Stimulated activated CD8-positive, alpha-beta memory T cell treated with anti-CD3 and anti-CD28 coated beads, Interleukin-12 subunit alpha, Interleukin-12 subunit beta, amount 100 ng/mL, for 24 hours (primary cell): ENCODE measurements around the gene VWDE.
"Not testable (repeated sequence)": the region's sequence is repeated elsewhere in the genome, so short reads cannot be mapped to it uniquely, and the experiment has no call there.

Experiments
- DNase-seq: peaks from one replicate; pipeline ENCODE4 v3.0.0-alpha.2; 2020; ENCODE audit errors: extremely low read depth

VWDE gene

DNA sequence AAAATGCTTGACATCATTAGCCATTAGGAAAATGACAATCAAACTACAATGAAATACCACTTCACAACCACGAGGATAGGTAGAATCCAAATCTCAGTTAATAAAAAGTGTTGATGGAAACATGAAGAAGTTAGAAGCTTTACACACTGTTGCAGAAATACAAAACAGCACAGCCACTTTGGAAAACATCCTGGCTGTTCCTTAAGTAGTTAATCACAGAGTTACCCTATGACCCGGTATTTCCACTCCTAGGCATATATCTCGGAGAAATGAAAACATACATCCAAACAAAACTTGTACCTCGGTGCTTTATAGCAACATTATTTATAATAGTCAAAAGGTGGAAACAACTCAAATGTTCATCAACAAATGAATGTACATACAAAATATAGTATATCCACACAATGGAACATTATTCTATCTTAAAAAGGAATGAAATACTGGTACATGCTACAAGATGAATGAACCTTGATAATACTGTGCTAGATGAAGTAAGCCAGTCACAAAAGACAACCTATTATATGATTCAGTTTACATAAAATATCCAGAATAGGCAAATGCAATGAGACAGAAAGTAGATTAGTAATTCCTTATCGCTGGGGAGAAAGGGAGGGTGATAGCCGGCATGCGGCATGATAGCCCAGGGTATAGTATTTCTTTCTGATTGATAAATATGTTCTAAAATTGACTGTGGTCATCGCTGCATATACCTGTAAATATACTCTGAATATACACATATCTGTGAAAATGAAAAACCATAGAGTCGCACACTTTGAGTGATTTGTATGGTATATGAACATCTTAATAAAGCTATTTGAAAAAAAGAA lies 1.9 kb downstream of the VWDE start:
- no peak for DNase-seq

DNA sequence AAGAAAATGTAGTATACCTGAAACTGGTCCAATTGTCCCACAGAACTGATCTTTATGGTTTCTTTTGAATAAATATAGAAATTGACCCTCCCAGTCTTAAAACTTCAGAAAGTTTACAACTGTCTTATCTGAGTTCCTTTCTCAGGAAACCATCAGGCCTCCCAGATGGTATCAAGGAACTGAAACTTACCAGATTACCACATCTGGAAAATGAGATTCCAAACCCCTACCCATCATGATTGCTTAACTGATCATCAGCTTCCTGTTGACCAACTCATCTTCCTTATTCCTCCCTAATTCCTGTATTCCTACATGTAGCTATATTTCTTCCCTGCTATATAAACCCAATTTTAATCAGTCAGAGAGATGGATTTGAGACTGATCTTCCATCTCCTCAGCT lies 5.5 kb downstream of the VWDE start:
- DNase-seq = no peak

DNA sequence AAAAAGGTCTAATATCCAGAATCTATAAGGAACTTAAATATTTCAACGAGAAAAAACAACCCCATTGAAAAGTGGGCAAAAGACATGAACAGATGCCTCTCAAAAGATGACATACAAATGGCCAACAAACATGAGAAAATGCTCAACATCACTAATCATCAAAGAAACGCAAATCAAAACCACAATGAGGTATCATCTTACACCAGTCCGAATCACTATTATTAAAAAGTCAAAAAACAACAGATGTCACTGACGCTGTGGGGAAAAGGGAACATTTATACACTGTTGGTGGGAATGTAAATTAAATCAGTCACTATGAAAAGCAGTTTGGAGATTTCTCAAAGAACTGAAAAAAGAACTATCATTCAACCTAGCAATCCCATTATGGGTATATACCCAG lies 6.0 kb downstream of the VWDE start:
- DNase-seq = no peak

DNA sequence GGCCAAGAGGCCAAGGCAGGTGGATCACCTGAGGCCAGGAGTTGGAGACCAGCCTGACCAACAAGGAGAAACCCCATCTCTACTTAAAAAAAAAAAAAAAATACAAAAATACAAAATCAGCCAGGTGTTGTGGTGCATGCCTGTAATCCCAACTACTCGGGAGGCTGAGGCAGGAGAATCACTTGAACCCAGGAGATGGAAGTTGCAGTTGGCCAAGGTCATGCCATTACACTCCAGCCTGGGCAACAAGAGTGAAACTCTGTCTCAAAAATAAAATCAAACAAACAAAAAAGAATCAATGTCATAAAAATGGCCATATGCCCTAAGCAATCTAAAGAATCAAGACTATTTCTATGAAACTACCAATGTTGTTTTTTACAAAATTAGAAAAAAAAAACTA lies 7.0 kb downstream of the VWDE start:
- not testable (repeated sequence) for DNase-seq

DNA sequence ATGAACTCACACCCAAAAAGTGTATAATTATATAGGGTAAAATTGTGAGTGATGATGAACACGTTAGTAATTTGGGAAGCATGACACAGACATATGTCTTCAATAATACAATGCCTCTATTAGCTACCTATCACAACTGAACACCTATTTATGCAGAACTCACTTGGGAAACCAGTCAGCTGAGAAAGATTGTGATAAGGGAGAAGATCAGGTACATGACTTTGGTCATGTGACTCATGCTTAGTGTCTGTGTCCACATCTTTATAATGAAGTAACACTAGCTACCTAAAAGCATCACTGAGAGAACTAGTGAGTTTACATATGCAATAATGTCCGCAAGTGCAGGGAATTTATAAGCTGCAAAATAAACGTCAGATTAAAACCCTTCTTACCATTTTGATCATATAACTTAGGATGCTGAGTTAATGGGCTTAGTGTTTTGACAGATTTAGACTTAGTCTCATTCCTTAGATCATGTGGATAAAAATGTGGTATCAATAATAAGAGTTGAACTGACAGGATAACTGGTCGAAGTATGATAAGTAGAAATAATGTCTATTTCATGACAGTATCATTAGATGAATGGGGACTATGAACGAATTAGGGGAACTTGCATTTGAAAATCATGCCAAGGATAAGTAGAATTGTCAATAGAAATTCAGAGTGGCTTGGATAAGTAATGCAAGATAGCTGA lies 11.6 kb downstream of the VWDE start:
- DNase-seq = no peak

DNA sequence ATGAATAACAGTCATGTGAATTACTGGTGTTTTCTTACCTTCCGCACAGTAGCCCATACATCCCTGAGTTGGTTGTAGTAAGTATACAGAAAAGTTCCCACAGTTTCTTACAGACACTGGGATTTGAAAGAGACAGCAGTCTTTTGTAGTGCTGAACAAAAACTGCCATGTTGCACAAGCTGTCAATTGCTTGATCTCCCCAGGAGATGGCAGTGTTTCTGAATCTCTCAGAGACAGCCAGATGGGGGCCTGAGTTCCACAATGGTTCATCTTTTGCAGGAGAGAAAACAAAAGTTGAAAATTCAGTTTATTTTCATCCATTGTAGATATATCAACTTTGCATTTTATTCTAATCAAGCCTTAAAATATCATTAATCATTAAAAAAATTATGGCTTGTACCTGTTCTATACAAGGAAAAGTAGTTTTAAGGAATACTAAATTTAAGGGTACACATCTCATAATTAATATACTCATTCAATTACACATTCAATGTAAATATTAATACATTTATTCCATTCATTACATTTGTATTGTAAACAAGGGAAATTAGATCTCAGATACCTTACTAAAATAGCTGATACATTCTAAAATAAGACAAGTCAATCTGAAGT lies 14.5 kb downstream of the VWDE start:
- no peak for DNase-seq

DNA sequence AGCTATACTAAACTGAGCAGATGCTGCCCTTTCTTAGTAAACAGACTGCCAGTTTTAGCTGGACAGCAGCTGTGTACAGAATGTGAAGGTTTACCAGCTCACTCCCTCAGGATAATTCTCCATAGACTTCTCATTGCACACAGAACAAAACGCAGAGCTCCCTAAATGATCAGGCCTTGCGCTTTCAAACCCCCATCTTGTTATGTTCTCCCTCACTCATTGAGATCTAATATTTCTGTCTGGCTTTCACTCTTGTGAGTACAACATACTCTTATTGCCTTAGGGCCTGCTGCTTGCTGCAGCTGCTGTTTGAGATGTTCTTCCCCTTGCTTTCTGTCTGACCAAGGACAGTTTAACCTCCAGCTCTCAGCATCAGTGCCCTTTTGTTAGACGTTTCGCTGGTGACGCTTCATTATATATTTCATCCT lies 17.3 kb downstream of the VWDE start:
- no peak for DNase-seq

DNA sequence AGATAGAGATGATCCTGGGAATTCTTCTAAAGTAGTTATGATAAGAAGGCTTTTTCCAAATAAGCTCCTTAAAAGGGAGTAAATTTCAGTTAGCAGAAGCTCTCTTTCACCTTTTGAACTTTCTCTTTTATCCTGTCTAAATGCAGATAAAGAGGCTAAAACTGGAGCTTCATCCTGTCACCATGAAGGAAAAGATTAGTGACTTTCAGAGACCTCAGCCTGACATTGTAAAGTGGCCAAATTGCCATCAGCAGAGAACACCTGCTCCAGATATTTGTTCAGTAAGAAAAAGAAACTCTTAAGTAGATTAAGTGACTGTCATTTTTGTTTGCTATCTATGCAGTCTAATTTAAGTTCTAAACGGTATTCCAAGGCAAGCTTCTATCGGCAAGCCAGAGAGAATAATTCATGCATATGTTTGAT lies 18.3 kb downstream of the VWDE start:
- DNase-seq = no peak

DNA sequence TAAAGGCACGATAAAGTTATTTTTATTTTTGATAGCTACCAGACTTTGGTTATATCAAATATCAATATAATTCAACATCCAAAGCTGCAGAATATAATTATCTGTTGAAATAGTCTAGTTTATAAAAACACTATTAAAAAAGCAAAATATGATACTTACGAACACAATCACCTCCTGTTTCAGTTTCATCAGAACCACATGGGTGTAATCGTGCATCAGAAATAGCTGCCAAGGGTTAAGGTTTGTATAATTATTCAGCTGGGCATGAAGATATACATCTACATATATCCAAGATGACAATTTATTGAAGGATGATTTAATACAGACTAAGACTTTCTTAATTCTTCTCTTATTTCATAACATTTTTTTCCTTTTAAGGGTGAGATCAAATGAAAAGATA lies 20.3 kb downstream of the VWDE start:
- DNase-seq = no peak

DNA sequence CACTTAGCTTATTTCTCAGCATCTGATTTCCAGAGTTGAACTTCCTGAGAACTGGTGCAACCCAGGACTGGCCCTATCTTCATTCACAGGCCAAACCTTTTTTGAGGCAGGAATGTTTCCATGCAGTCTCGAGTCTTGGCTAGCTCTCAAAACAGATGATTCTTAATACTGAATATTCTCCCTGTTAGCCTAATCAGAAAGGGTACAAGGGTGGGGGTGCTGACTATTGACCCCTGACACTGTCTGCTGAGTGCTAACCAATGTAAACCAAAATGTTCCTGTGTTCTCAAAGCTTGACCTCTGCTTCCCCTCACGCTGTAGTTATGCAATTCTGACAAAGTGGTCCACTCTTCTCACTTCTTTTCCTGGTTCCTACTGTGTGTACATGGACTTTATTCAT lies 25.3 kb downstream of the VWDE start:
- DNase-seq = no peak

DNA sequence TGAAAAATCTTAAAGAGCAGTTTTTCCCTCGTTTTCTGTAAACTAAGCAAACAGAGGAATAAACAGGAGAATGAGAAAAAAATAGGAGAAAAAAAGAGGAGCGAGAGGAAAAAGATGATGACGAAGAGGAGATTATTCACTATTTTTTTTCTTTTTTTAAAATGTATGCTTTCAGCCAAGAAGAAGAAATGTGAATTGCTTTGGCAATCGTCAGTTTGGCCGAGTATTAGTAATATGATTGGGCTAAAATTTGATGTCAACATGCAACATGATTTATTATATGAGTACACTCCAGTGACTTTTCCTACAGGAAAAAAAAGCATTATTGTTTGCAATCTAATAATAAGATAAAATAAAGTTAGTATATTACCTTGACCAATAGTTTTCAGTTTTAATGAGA lies 26.3 kb downstream of the VWDE start:
- DNase-seq = no peak

DNA sequence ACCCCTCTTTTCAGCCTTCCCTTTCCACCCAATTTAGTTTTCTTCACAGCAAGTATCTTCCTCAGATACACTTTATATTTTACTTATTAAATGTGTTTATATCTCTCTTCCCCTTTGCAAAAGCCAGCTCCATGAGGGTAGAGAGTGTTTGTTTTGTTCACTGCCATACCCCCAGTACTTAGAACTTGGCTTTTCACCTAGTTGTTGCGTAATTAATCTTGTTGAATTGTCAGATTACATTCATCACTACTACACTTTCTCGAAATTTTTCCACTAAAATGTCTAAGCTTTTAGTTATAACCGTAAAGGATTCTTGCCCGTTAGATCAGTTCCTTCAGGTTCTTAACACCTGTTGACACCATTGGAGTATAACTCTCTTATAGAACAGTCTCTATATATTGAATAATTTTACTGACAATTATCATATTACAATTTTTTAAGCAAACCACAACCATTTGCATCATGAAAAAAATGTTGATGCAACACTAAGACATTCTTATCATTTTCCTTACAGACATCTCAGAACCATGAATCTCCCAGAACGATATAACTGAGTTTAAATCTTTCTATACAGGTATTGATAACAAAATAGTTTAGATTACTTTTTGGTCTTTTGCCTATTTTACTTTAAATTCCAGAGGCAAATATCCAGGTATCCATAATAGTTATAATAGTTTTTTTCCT lies 29.9 kb downstream of the VWDE start:
- no peak for DNase-seq

DNA sequence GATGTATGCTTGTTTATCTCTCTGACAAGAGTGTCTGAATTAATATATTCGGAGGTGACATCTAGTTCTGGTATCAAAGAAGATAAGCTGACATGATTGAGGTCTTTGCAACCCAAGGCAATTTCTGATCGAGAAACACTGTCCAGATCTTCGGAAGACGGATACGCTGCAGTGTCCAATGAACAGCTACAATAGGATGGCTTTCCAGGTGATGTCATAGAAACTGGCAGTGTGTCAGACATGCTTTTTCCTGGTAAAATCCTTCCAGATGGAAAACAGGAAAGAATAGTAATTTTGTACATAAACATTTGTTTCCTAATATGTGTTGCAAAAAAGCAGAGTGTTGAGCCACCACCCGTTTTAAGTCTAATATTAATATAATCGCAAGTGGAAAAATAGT lies 33.4 kb downstream of the VWDE start:
- no peak for DNase-seq

DNA sequence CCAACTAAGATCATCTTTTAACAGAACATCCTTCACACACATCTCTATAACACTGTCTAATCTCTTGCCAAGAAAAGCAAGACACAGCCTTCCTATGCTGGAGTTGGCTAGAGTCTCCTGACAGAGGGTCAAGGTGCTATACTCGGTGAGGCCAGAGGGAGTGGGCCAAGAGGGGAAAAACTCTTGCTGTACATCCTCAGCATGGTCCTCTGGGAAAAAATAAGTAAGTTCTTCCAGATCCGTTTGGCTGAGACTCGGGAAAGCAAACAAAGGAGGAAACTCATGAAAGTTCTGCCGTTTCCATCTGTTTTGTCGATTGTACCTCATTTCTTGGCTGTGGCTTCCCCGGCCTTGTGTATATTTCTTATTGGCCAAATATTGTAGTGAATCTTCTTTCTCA lies 33.9 kb downstream of the VWDE start:
- DNase-seq = no peak

DNA sequence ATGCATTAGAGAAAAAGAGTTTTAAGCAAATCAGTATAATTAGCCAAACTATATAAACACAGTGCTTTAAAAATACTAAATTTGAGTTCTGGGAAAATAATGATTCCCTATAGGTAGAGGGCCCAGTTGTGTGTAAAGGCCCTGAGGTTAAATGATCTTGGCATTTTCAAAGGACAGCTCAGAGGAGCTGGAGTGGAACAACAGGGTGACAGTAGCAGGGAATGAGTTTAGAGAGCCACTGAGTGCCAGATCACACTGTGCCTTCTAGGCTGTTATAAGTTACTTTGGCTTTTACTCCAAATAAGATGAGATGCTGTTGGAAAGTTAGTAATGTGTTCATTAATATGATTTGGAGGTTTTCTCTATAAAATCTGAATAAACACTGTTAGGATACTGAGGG lies 34.6 kb downstream of the VWDE start:
- DNase-seq = no peak

DNA sequence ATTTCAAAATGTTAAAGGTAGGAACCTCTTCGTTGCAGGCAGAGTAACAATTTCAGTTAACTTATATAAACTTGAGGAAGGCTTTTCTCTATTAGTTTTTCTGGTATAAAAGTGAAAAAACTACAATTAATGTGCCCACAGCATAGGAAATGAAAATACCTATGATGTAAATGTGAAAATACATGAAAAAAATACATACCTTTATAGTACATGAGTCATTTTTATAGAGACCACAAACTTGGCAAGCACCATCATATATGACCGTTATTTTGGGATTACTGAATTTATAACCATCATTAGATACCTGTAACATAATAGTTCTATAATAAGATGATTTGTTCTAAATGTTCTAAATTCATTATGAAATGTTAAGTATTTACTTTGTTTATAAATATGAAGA lies 42.7 kb downstream of the VWDE start:
- DNase-seq = no peak

DNA sequence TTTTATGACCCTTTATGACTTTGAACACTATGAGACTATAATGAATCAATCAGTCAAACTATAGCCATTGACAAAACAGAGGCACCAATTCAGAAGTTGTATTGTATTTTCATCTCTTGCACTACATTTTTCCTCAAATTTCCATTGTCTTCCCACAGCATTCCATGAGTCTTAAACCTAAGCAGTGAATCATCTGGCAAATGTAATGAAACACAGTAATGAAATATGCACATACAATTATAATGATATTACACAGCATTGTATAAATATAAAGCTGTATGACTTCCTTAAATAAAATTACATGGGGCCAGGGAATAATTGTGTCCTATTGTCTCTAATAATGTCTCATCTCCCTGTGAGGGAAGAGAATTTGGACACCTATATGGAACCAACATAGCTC lies 45.0 kb downstream of the VWDE start:
- no peak for DNase-seq

DNA sequence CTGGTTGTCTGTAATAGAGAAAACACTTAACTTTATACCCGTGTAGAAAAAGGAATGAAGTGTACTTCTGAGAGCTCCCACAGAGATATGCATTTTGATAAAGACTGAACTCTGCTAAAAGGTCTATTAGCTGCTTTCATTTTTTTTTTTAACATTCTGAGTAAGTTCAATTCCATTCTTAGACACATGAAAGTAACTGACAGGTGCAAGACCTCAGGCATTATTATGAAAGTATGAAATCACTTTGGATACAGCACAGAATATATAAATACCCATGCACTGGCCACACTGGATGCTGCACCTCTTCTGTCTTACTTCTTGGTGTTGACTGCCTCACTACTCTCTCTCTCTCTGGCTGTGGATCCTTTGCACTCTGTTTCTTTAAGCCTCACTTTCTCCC lies 46.2 kb downstream of the VWDE start:
- DNase-seq = no peak

DNA sequence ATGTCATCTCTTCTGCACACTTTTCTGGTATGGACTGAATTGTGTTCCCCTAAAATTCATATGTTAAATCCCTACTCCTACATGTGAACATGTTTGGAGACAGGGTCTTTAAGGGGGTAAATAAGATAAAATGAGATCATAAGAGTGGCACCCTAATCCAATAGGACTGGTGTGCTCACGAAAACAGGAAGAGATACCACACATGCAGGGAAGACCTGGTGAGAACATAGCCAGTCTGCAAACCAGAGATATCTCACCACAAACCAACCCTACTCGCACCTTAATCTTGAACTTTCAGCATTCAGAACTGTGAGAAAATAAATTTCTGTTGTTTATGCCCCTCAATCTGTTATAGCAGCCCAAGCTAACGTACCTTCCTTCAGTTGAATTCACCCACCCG lies 51.8 kb downstream of the VWDE start:
- no peak for DNase-seq

DNA sequence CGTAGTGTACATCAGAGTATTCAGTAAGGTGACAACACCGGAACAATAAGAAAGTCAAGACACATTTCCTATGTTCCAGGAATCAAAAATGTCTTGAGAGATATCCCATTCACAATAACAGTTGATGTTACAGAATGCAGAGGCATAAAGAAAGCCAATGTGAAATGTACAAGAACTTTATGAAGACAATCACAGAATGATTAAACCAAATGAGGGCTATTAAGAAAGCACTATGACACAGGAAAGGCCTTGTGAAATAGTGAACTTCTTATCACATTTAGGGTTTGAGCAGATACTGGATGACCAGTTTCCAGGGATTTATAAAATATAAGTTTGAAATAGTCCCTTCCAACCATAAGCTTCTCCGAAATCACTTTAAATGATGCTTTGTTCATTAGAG lies 52.7 kb downstream of the VWDE start:
- no peak for DNase-seq

DNA sequence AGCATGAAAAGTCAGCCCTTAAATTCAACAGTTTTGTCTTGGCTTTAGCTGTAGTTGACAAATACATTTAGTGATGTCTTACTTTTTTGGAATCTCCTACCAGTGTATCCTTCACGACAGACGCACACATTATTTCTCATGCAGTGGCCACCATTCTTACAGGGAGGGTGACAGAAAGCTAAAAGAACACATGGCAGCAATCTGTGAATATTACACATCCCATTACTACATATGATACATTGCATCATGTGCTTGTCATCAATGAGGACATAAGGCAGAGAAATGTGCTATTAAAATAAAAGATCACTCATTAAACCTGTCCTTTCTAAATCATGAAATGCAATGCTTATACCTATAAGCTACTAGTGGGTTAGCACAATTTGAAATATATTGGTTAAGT lies 66.6 kb downstream of the VWDE start:
- DNase-seq = no peak
